Measurements from ENCODE around the gene GSPT1.
A peak's percentile ranks its signal among the peaks of the same experiment; 100 is the strongest.
"Not testable (repeated sequence)": the region's sequence is repeated elsewhere in the genome, so short reads cannot be mapped to it uniquely, and the experiment has no call there.

Gene GSPT1

DNA sequence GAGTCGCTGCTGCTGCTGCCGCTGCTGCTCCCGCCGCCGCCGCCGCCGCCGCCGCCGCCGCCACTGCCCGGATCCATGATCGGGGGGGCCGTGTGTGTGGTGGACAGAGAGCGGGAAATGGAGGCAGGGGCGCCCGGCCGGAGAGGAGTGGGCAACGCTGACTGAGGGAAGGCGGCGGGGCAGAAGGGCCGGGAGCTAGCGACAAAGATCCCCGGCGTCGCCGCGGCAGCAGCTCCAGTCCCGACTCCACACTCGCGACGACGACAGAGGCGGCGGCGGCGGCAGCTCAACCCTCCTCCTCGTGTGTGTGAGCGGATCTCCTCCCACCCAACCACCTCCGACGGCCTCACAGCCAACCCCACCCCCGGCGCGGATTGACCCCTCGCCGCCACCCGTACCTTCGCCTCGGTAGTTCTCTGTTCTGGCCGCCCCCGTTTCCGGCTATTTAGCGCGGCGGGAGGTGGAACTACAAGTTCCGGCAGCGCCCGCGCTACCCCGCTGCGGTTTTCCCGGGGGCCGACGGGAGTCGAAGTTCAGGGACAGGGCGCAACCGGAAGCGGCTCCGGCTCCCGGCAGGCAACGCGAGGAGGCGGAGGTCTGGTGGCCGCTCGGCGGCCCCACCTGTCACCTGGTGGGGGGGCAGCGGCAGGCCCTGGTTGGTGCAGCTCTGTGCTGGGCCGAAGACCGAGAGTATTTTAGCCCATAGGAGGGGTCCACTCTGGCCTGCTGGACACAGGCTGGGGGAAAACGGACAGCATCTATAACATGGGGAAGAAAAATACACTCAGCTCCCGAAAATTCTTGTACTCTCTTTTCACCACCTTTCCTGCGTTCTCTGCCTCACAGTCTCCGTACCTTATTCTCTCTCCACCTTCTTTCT, at the start of gene GSPT1:
Gene GSPT1, minus strand, starts transcription at position 313 of the 880 bp plus-strand sequence. Its CDS starts 236 bp downstream, at position 77.
- TF ChIP-seq, protein P1, sequence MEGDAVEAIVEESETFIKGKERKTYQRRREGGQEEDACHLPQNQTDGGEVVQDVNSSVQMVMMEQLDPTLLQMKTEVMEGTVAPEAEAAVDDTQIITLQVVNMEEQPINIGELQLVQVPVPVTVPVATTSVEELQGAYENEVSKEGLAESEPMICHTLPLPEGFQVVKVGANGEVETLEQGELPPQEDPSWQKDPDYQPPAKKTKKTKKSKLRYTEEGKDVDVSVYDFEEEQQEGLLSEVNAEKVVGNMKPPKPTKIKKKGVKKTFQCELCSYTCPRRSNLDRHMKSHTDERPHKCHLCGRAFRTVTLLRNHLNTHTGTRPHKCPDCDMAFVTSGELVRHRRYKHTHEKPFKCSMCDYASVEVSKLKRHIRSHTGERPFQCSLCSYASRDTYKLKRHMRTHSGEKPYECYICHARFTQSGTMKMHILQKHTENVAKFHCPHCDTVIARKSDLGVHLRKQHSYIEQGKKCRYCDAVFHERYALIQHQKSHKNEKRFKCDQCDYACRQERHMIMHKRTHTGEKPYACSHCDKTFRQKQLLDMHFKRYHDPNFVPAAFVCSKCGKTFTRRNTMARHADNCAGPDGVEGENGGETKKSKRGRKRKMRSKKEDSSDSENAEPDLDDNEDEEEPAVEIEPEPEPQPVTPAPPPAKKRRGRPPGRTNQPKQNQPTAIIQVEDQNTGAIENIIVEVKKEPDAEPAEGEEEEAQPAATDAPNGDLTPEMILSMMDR (IDR thresholded peaks at IDR 0.05; ENCODE audit: low read depth, low read length, missing control alignments): no peak
- DNase-seq (ENCODE audit: extremely low read depth, low read depth): peak; percentile 88

DNA sequence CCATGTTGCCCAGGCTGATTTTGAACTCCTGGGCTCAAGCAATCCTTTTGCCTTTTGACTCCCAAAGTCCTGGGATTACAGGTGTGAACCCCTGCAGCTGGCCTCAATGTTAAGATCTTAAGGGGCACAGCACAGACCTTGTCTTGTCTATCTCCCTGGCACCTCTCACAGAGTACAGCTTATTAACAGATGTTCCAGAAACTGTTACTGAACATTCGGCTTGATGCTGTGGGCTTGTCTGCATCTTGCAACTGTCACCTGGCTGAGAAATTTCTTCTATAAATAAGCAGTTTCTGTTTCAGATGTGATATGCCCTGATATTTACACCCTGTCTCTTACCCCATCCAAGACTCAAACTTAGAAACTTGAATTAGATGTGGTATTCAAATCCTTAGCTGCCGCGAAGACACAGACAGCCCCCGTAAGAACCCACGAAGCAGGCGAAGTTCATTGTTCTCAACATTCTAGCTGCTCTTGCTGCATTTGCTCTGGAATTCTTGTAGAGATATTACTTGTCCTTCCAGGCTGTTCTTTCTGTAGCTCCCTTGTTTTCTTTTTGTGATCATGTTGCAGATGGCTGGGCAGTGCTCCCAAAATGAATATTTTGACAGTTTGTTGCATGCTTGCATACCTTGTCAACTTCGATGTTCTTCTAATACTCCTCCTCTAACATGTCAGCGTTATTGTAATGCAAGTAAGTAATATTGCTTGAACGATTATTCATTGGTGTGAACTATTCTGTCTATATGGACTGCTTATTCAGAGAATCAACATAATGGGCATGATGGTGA, 49.2 kb upstream of the GSPT1 start, which contains the start of gene TNFRSF17:
Gene TNFRSF17, plus strand, starts transcription at position 450 of the 791 bp plus-strand sequence. Its CDS starts 115 bp downstream, at position 565.
- no peak within 1 kb of the TSS for H3K4me3 ChIP-seq (replicated peaks; ENCODE audit: low read depth, low read length)
- TF ChIP-seq, protein P1 (IDR thresholded peaks at IDR 0.05; ENCODE audit: low read depth, low read length, missing control alignments): no peak

More for the DNA sequence above, at the start of gene GSPT1:
- H3K4me3 ChIP-seq (replicated peaks; ENCODE audit: low read depth, low read length): peak within 1 kb of the TSS; percentile 57

DNA sequence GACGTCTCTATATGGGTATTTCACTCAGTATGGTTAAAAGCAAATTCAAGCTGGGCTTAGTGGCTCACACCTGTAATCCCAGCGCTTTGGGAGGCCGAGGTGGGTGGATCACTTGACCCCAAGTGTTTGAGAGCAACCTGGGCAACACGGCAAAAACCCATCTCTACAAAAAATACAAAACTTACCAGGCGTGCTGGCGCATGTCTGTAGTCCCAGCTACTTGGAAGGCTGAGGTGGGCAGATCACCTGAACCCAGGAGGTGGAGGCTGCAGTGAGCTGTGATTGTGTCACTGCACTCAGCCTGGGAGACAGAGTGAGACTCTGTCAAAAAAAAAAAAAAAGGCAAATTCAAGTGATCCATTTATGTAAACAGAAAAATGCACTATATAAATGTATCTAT, 48.0 kb upstream of the GSPT1 start:
- no peak overlapping the region for H3K4me3 ChIP-seq (replicated peaks; ENCODE audit: low read depth, low read length)
- DNase-seq (ENCODE audit: extremely low read depth, low read depth): no peak
- TF ChIP-seq, protein P1 (IDR thresholded peaks at IDR 0.05; ENCODE audit: low read depth, low read length, missing control alignments): no peak

More for the DNA sequence above, 49.2 kb upstream of the GSPT1 start, which contains the start of gene TNFRSF17:
- no peak for DNase-seq (ENCODE audit: extremely low read depth, low read depth)

DNA sequence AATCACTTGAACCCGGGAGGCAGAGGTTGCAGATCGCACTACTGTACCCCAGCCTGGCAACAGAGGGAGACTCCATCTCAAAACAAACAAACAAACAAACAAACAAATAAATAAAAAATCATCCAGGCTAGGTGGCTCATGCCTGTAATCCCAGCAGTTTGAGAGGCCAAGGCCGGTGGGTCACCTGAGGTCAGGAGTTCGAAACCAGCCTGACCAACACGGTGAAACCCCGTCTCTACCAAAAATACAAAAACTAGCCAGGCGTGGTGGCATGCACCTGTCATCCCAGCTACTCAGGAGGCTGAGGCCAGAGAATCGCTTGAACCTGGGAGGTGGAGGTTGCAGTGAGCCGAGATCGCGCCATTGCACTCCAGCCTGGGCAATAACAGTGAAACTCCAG, 47.2 kb upstream of the GSPT1 start:
- not testable (repeated sequence) for H3K4me3 ChIP-seq (replicated peaks; ENCODE audit: low read depth, low read length); DNase-seq (ENCODE audit: extremely low read depth, low read depth)

DNA sequence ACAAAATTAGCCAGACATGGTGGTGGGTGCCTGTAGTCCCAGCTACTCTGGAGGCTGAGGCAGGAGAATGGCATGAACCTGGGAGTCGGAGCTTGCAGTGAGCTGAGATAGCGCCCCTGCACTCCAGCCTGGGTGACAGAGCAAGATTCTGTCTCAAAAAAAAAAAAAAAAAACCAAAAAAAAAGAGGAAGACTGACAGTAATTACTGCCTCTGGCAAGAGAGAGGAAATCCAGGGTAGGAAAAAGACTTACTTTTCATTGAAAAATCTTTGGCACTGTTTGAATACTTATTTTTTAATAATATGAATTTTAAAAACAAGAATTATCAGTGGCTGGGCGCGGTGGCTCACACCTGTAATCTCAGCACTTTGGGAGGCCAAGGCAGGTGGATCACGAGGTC, 46.7 kb upstream of the GSPT1 start:
- H3K4me3 ChIP-seq (replicated peaks; ENCODE audit: low read depth, low read length); DNase-seq (ENCODE audit: extremely low read depth, low read depth): not testable (repeated sequence)

DNA sequence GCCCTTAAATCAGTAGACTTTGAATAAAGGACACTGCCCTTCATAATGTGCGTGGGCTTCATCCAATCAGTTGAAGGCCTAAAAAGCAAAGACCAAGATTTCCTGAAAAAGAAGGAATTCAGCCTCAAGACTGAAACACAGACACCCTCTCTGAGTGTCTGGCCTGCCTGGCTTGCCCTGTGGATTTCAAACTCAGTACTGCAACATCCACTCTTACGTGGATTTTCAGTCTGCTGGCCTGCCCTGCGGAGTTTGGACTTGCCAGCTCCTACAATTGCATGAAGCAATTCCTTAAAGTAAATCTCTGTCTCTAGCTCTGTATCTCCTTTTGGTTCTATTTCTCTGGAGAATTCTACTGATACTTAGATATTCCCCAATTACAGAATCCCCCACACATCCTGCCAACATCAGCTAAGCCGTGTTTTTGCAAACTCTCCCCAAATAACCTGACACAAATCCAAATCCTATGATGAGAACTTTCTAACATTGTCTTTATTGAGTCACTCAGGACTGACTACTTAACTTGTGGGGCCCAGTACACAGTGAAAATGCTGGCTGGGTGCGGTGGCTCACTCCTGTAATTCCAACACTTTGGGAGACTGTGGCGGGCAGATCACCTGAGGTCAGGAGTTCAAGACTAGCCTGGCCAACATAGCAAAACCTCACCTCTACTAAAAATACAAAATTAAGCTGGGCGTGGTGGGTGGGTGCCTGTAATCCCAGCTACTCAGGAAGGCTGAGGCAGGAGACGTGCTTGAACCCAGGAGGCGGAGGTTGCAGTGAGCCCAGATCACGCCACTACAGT, 42.0 kb upstream of the GSPT1 start:
- H3K4me3 ChIP-seq (replicated peaks; ENCODE audit: low read depth, low read length): no peak overlapping the region
- TF ChIP-seq, protein P1 (IDR thresholded peaks at IDR 0.05; ENCODE audit: low read depth, low read length, missing control alignments): no peak
- no peak for DNase-seq (ENCODE audit: extremely low read depth, low read depth)

DNA sequence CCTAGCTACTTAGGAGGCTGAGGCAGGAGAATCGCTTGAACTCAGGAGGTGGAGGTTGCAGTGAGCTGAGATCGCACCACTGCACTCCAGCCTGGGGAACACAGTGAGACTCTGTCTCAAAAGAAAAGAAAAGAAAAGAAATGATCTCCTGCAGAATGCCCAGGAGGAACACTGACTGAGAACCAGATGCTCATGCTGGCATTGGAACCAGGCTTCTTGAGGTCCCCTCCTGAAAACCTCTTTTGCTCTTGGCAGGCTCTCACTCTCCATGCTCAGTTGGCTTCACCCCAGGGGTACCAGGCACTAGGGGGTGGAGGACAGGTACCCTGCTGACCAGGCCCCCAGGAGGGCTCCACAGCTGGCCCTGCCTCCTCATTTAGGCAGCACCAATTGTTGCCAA, 40.8 kb upstream of the GSPT1 start:
- no peak overlapping the region for H3K4me3 ChIP-seq (replicated peaks; ENCODE audit: low read depth, low read length)
- TF ChIP-seq, protein P1 (IDR thresholded peaks at IDR 0.05; ENCODE audit: low read depth, low read length, missing control alignments): no peak
- no peak for DNase-seq (ENCODE audit: extremely low read depth, low read depth)

Measured in HFF-Myc (cell line).